PFSK-1 (cell line): ENCODE results near the gene SREBF1.

Experiments
- REST ChIP-seq, 2 experiments: IDR thresholded peaks; 2 replicates each; pipeline versions ENCODE4 v1.6.1 to v1.8.0; 2011 to 2012; ENCODE audit warnings: low read depth in 2 of 2, low read length in 2 of 2, control low read depth in 1 of 2, inconsistent platforms in 1 of 2, mild to moderate bottlenecking in 1 of 2, moderate library complexity in 1 of 2; ENCODE audit not compliant: insufficient read depth in 1 of 2
- TAF1 ChIP-seq: IDR thresholded peaks from 2 replicates; pipeline ENCODE4 v1.6.1; 2012; ENCODE audit warnings: low read length, control low read depth, borderline replicate concordance; ENCODE audit not compliant: insufficient read depth

GRCh38 chr17:17851103-17852002 is 14.6 kb upstream of the SREBF1 start:
- TF ChIP-seq REST (IDR thresholded peaks at IDR 0.05; ENCODE audit: insufficient read depth in 1 of 2, low read depth in 2 of 2, low read length in 2 of 2) (no peak), TAF1 (no peak)
